Left renal pelvis (tissue), 4 donors: ENCODE results near the gene PLXNA4. TPM values are rescaled to one million over a fixed set of nuclear protein-coding genes. Genes with fewer than 3 reads are reported as not detected.

ENCODE experiments used
- DNase-seq, 4 donors: peaks; one replicate each; pipeline ENCODE4 v3.0.0-alpha.2; 2013; ENCODE audit warnings: low read depth in 4 of 4, low spot score in 3 of 4
- polyA plus RNA-seq, 4 donors: library from polyadenylated mRNA; unstranded; fragments of 120-200 nt; gene quantifications; one replicate each; pipeline ENCODE4 v1.2.1, GENCODE V29; 2013; ENCODE audit not compliant: insufficient read length in 4 of 4

Gene PLXNA4
- polyA plus RNA-seq, 4 donors: 3.0 to 15.1 (median 13.8) TPM

GRCh38 chr7:132368246-132368900 is 207.9 kb downstream of the PLXNA4 start:
- DNase-seq: no peak

DNA sequence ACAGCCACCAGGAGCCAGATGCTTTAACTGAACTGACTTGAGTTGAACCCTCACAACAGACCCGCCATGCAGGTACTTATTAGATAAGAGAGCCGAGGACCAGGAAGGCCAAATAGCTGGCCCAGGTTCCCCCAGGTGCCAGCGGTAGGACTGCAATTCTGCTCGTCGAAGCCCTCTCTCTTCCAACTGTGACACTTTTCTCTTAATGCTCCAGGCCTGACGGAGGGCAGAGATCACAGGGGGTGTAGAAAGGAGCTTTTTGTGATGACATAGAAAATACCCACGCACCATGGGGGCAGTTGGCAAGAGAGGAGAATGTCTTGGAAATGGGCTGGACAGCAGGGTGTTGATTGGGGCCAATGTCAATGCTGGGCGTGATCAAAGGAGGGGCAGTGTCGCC is 208.5 kb downstream of the PLXNA4 start:
- DNase-seq: no peak

- DNase-seq: no peak
Measured at GRCh38 chr7:132367004-132367403, 209.3 kb downstream of the PLXNA4 start.

- no peak for DNase-seq
Measured at GRCh38 chr7:132364226-132364625, 212.0 kb downstream of the PLXNA4 start.

DNA sequence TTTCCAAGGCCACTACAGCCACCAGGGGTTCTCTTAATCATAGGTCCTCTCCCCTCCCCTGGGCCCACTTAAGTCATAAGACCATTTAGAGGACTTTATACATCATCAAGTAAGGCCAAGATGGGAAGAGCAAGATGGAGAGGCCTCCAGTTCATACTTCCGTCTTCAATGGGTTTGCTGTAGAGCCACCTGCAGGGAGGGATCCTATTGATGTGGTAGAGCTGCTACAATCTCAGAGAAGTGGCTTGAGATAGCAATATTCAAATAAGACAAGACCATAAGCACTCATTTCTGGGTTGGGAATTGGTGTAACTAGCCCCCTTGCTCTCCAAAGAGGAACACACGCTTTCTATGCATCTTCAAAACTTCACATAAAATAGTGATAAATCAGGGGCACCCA is 214.2 kb downstream of the PLXNA4 start:
- DNase-seq: no peak

DNA sequence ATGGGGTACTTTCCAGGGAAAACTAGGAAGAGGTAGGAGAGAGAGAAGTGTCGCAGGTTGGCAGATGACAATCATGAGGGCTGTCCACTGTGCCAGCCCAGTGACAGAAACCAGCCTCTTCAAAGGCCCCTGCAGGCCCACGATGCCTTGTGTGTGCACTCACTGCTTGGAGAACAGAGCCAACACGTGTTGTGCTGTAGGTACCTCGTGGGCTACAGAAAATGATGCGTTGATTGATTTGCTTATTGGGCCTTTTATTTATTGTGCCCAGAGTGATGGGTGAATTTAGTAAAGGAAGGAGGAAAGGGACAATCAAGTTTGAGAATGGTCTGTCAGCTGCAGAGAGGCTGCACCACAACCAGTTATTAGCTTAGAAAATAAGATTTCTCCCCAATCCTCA is 215.1 kb downstream of the PLXNA4 start:
- DNase-seq: no peak

- DNase-seq: no peak
Measured at GRCh38 chr7:132359743-132360142, 216.5 kb downstream of the PLXNA4 start.

- no peak for DNase-seq
Measured at GRCh38 chr7:132355048-132355447, 221.2 kb downstream of the PLXNA4 start.

GRCh38 chr7:132354527-132354926 is 221.7 kb downstream of the PLXNA4 start:
- DNase-seq: no peak

DNA sequence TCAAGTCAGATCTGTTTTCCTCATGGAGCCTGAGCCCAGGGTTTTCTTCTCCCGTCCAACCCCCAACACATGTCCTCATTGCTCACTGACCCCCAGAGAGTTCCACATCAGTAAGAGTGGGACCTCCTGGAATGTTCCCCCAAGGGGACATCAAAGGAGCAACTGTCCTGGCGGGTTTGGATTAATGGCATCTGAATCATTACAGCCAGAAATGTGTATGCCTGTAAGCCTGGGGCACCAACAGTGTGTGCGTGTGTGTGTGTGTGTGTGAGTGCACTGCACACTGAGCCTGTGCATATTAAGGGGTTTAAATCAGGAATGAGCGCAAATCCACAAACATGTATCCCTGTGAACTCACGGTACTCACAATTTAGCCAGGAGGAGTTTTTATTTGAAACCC is 222.3 kb downstream of the PLXNA4 start:
- DNase-seq: no peak

DNA sequence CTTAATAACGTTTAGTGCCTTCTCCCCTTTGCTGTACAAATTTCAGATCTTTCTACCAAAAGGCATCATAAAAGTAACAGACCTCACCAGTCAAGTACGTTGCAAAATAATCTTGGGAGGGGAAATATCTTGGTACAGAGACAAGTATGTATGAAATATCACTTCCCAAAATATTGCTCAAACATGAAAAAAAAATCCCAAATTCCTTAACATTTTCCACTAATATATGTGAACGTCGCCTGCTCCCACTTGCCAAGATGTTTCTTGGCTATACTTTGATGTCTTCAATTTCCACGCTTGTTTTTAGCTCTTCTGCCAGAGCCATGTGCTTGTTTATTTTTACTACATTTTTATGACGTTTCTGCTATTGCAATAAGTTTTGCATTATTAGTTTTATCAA is 223.5 kb downstream of the PLXNA4 start:
- no peak for DNase-seq

- DNase-seq: no peak
Measured at GRCh38 chr7:132351954-132352499, 224.2 kb downstream of the PLXNA4 start.

DNA sequence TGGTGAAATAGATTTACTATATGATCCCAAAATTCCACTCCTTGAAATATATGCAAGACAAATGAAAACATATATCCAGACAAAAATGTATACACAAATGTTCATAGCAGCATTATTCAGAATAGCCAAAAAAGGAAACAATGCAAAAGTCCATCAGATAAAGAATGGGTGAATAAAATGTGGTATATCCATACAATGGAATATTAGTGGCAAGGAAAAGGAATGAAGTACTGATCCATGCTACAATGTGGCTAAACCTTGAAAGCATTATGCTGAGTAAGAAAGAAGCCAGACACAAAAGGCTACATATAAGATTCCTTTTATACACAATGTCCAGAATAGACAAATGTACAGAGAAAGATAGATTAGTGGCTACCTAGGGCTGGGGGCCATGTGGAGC is 225.5 kb downstream of the PLXNA4 start:
- no peak for DNase-seq

- DNase-seq: no peak
Measured at GRCh38 chr7:132349075-132349474, 227.2 kb downstream of the PLXNA4 start.

DNA sequence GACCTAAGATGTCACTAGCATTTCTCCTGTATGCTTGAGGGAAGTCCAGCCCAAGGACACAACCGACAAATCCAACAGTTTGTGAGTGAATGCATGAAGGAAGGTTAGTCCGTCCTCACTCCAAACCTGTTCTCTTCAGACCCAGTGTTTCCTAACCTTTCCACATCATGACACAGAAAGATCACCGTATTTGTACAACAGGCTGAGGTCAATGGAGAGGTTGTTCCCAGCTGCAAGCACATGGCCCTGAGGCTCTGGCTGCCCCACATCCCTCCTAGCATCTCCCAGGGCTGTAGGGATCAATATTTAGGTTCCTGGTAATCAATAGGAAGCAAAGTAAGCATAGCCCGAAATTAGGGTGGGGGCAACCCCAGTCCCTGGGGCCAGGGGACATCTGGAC is 227.9 kb downstream of the PLXNA4 start:
- no peak for DNase-seq

DNA sequence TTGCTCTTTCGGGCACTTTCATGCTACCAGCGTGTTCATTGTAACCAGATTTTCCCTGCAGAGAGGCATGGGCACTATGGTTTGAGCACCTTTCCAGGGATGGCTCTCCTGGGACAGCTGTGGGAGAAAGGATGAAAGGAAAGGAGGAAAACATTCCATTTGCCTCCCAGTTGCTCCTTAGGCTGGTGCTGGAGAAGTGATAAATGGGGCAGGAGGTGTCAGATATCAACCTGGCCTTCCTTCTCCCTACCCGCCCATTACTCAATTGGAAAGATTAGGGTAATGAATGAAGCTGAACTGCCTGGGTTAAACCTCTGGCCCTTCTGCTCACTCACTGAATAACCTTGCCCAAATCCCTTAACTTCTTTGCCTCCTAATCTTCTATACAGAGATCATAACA is 228.4 kb downstream of the PLXNA4 start:
- no peak for DNase-seq

GRCh38 chr7:132347123-132347522 is 229.1 kb downstream of the PLXNA4 start:
- DNase-seq: no peak

GRCh38 chr7:132345543-132346129 is 230.6 kb downstream of the PLXNA4 start:
- no peak for DNase-seq

- no peak for DNase-seq
Measured at GRCh38 chr7:132345030-132345429, 231.2 kb downstream of the PLXNA4 start.

GRCh38 chr7:132343199-132343598 is 233.1 kb downstream of the PLXNA4 start:
- DNase-seq: no peak

DNA sequence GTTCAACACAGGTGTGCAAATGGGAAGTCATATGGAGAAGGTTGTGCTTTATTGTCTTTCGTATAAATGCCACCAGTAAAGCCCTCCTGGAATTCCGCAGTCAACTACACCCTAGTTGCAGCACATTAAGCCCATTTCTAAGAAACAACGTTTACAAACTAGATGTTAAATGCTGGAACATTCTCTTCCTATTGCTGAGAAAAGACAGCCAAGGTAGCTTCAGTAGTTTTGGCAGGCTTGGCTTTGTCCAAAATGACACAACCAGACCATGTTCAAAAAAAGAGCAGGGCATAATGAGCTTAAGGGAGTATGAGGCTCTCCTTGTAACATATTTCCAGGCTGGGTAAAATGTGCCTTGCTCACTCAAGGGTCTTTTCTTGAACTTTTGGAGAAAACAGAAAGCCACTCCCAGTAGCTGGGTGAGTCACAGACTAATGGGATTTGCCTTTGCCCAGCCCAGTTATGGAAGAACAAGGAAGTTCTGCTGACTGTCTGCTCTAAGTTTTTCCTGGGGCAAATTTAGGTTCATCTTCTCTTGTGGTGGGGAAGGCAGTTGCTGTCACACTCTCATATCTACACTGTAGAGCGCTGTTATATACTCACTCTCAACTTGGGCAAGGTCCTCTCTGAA is 238.7 kb downstream of the PLXNA4 start:
- DNase-seq: no peak

- no peak for DNase-seq
Measured at GRCh38 chr7:132336797-132337196, 239.5 kb downstream of the PLXNA4 start.
